ENCODE results near the gene ATG3.
A peak's percentile ranks its signal among the peaks of the same experiment; 100 is the strongest.

Gene ATG3

GRCh38 chr3:112561734-112562529 is at the start of gene ATG3, which contains the start of gene SLC35A5:
TSS of gene ATG3 (minus strand) at chr3:112561962. CDS start at chr3:112561528, 434 bp downstream.
TSS of gene SLC35A5 (plus strand) at chr3:112562045. CDS start at chr3:112563404, 1,359 bp downstream.
- peak; percentile 98 to 100 (median 99) for DNase-seq

DNA sequence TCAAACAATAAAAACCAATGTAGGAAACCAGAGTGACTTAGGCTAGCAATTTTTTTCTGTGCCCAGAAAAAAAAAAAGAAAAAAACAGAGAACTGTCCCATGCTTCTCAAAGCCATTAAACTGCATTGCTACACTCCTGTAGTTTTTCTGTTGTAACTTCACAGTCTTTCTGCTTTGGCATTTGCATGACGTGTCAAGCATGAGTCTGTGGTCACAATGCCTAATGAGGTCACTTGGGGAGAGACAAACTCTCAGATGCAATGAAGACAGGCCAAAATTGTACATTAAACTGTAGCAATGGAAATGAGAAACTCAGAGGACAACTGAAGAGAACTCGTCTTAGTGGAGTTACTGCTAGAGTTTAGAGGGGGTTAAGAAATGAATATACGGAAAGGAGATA is 48.4 kb upstream of the ATG3 start:
- DNase-seq, result no peak

DNA sequence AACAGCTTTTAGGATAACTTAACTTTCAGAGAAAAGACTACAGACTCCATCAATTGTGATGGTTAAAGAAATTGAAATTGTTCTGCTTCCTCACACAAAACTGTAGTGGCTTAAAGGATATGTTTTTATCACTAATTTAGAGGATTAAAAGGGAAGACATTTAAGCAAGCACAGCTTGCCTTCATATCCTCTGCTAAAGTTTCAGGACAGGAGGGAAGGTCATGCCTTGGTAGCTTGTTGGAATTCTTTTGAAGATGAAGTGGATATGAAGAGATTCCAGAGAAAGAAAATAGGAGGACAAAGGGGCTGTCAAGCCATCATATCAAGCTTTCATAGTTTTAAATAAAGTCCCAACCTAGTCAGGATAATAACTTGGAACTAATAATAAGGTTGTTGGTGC is 46.1 kb upstream of the ATG3 start:
- no peak for DNase-seq

DNA sequence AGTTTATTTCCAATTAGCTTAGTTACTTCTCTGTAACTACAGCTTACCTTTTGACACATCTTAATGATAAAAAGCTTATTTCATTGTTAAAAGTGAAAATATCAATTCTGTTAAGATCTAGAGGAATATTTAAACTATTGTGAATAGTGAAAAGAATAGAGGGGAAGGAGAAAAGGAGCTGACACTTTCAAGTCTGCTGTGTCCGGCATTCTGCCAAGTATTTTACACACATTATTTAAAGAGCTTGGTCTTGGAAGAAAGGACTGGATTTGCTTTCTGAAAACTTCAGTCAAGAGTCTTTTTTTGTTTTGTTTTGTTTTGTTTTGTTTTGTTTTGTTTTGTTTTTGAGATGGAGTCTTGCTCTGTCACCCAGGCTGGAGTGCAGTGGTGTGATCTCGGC is 44.3 kb upstream of the ATG3 start:
- DNase-seq, result no peak

GRCh38 chr3:112605285-112605684 is 43.5 kb upstream of the ATG3 start:
- DNase-seq, result peak; percentile 9 to 85 (median 44)

- DNase-seq, result no peak
Observed at GRCh38 chr3:112604536-112604935, 42.8 kb upstream of the ATG3 start.

DNA sequence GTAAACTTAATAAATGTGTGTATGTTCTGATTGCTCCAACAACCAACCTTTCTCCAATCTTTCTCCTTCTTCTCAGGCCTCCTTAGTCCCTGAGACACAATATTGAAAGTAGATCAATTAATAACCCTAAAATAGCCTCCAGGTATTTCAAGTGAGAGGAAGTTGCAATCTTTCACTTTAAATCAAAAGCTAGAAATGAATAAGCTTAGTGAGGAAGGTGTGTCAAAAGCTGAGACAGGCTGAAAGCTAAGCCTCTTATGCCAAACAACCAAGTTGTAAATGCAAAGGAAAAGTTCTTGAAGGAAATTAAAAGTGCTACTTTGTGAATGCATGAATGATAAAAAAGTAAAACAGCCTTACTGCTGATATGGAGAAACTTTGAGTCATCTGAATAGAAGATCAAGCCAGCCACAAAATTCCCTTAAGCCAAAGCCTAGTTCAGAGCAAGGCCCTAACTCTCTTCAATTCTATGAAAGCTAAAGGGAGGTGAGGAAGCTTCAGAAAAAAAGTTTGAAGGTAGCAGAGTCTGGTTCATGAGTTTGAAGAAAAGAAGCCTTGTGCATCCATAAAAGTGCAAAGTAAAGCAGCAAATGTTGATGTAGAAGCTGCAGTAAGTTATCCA is 40.6 kb upstream of the ATG3 start:
- DNase-seq, result no peak

DNA sequence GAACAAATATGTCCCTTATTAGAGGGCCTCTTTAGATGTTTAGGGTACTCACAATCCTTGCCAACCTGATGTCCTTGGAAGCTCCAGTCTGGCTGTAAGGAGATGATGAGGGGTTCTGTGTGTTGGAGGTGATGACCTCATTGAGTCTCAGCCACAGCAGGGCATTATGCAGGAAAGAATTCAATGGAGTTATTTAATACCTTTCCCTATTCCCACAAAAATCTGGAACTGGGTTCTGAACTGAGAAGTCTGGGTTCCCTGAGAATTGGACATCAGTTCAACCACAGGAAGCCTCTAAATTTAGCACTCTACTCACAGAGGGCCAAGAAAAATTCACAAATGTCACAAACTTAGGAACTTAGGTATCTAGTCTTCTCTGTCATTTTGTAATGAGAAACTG is 37.0 kb upstream of the ATG3 start:
- no peak for DNase-seq

GRCh38 chr3:112597945-112598344 is 36.2 kb upstream of the ATG3 start:
- DNase-seq, result no peak

DNA sequence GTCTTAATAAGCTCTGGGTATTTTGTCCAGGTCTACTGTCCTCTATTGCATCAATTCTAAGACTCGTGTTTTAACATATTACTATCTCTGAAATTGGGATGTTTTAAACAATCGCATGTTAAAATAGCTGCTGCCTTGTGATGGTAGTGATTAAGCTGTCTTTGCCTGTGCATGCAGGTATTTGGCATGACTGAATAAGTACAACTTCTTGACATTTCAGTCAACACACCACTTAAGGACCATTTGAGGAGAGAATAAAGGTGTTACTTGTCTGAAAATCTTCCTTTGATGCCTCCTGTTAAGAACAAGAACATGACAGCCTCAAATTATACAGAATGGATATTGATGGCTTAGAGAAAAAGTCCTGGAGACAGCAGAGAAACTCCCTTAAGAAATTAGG is 33.1 kb upstream of the ATG3 start:
- DNase-seq, result no peak

DNA sequence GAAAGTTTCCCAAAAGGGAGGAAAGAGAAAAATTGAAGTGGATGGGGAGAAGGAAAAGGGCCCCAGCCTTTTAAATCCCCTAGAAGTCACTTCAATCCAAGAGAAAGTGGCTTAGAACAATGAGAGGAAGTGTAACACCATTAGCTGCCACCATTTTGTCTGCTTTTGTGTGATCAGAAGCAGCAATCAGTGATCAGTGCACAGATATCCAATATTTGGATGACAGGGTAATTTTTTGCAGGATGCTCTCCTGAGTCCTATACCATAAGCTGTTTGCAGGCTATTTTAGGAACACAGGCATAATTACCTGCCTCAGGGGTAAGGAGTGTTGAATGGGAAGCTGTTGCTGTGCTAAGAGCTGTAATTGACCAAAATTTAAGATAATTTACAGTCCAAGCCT is 31.5 kb upstream of the ATG3 start:
- DNase-seq, result peak in 1 of 3 experiments; percentile 43

DNA sequence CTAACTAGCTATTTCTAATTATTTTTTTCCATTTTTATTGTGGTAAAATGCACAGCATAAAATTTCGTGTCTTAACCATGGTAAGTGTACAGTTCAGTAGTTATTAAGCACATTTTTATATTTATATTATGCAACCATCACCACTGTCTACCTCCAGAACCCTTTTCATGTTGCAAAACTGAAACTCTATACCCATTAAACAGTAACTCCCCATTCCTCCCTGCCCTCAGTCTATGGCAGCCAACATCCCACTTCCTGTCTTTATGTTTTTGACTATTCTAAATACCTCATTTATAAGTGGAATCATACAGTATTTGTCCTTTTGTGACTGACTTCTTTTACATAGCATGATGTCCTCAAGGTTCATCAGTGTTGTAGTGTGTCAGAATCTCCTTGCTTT is 25.6 kb upstream of the ATG3 start:
- no peak for DNase-seq

DNA sequence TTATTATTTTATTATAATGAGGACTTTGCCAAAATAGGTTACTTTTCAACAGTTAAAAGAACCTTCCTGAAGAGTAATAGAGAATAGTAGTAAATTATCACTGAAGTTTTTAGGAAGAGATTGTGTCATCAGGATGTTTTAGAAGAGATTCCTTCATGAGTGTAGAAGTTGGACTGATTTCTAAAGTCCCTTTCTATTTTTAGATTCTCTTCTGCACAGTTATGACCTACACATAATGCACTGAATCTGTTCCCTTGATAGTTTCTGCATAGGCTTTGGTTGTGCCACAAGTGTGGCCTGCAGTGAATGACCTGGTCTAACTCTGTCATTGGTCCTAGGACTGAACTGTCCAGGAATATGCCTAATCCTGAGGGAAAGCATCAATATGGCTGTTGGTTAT is 24.0 kb upstream of the ATG3 start:
- no peak for DNase-seq

DNA sequence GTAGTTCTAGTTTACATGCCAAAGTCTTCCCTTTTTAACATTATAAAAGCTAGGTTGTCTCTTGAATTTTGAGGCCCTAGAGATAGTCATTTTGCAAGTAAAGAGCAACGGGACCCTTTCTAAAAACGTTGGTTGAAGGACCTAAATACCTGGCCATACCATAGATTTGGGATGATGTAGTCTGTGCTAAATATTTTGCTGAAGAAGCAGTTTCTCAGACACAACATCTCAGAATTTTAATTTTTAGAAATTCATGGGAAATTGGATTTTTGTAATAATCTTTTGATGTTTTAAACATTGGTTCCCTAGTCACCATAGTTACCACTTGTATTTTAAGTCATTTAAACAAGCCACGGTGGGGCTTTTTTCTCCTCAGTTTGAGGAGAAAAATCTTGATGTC is 21.3 kb upstream of the ATG3 start:
- no peak for DNase-seq

DNA sequence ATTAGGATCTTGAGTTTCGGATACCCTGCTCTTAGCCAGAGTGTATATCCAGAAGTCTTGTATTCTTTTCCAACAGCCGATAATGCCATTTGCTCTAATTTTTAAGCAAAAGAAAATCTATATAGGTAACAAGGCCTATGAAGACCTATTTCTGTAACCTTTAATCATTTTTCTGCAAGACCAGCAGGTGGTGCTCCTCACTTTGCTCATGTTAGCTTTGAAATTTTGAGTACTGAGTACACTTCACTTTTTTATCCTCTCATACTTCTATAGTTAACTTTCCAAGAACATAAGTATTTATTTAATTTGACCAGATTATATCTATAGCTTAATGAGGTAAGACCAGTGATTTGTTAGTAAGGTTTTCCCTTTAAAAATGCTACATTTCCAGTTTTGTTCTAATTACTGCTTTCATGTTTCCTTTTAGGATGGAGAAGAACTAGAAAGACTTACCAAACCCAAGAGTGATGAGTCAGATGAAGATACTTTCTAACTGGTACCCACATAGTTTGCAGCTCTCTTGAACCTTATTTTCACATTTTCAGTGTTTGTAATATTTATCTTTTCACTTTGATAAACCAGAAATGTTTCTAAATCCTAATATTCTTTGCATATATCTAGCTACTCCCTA is 20.6 kb upstream of the ATG3 start:
- DNase-seq, result peak; percentile 7 to 66 (median 35)

- DNase-seq, result no peak
Observed at GRCh38 chr3:112579697-112580096, 17.9 kb upstream of the ATG3 start.

GRCh38 chr3:112579232-112579631 is 17.5 kb upstream of the ATG3 start:
- no peak for DNase-seq

- DNase-seq, result no peak
Observed at GRCh38 chr3:112572701-112573100, 10.9 kb upstream of the ATG3 start.

- no peak for DNase-seq
Observed at GRCh38 chr3:112569265-112569664, 7.5 kb upstream of the ATG3 start.

DNA sequence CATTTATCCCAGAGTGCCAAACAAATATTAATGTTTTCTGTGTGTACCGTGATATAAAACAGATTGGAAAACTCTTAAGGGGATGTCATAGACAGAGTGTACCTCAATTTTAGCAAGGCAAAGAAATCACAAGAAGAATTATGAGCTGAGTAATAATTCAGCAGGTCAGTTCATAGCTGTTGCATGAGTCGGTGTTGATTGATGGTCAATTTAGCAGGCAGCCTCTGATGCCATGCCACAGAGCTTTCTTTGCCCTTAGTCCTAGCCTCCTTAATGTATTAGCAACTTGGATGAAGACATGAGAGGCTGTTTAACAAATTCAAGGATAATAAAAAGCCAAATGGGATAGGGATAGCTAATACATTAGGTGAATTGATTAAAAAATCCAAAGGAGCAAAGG is 6.9 kb upstream of the ATG3 start:
- DNase-seq, result no peak

DNA sequence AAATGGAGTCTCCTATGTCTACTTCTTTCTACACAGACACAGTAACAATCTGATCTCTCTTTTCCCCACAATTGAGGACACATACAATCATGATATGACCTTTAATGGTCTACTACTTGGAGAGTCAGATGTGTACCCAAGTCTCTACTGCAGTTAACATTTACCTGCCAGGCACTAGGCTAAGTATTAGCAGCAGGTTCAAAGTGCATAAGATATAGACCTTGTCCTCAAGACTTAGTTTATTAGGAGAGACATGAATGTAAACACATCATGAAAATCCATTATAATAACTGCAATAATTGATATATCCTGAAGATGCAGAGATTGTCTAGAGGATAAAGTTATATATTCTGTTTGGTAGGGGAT is 3.2 kb upstream of the ATG3 start:
- no peak for DNase-seq

DNA sequence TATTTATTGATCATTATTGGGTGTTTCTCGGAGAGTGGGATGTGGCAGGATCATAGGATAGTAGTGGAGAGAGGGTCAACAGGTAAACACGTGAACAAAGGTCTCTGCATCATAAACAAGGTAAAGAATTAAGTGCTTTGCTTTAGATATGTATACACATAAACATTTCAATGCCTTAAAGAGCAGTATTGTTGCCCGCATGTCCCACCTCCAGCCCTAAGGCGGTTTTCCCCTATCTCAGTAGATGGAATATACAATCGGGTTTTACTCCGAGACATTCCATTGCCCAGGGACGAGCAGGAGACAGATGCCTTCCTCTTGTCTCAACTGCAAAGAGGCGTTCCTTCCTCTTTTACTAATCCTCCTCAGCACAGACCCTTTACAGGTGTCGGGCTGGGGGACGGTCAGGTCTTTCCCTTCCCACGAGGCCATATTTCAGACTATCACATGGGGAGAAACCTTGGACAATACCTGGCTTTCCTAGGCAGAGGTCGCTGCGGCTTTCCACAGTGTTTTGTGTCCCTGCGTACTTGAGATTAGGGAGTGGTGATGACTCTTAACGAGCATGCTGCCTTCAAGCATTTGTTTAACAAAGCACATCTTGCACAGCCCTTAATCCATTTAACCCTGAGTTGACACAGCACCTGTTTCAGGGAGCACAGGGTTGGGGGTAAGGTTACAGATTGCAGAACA is 2.6 kb upstream of the ATG3 start:
- DNase-seq, result peak in 1 of 3 experiments; percentile 71

GRCh38 chr3:112561484-112561733 is 353 bp downstream of the ATG3 start:
- no peak for DNase-seq

Measured in NCI-H1417 (cell line).